Activated naive CD4-positive, alpha-beta T cell treated with anti-CD3 and anti-CD28 coated beads, Interleukin-2, amount 50 U/mL, for 16 hours (primary cell): ENCODE measurements around the gene YWHAE.
A peak's percentile ranks its signal among the peaks of the same experiment; 100 is the strongest.
"Not testable (repeated sequence)": the region's sequence is repeated elsewhere in the genome, so short reads cannot be mapped to it uniquely, and the experiment has no call there.

Experiments
- DNase-seq: peaks from one replicate; pipeline ENCODE4 v3.0.0-alpha.2; 2020

YWHAE gene

GRCh38 chr17:1399679-1400512 lies at the start of gene YWHAE:
YWHAE (minus strand) TSS chr17:1400222; CDS start chr17:1400110, 112 bp downstream.
- DNase-seq, result peak; percentile 98

- no peak for DNase-seq
Measured at GRCh38 chr17:1449412-1449967, 49.5 kb upstream of the YWHAE start.

- DNase-seq, result no peak
Measured at GRCh38 chr17:1447052-1447451, 47.0 kb upstream of the YWHAE start.

- no peak for DNase-seq
Measured at GRCh38 chr17:1446201-1446600, 46.2 kb upstream of the YWHAE start.

- not testable (repeated sequence) for DNase-seq
Measured at GRCh38 chr17:1445695-1446094, 45.7 kb upstream of the YWHAE start.

GRCh38 chr17:1442721-1443120 lies 42.7 kb upstream of the YWHAE start:
- DNase-seq, result not testable (repeated sequence)

GRCh38 chr17:1442187-1442586 lies 42.2 kb upstream of the YWHAE start:
- DNase-seq, result no peak

- DNase-seq, result no peak
Measured at GRCh38 chr17:1440921-1441320, 40.9 kb upstream of the YWHAE start.

GRCh38 chr17:1438593-1439083 lies 38.6 kb upstream of the YWHAE start:
- DNase-seq, result no peak

GRCh38 chr17:1435326-1435725 lies 35.3 kb upstream of the YWHAE start:
- DNase-seq, result no peak

- no peak for DNase-seq
Measured at GRCh38 chr17:1434150-1434549, 34.1 kb upstream of the YWHAE start.

GRCh38 chr17:1431631-1432104 lies 31.6 kb upstream of the YWHAE start:
- DNase-seq, result no peak

- no peak for DNase-seq
Measured at GRCh38 chr17:1423456-1424135, 23.6 kb upstream of the YWHAE start.

- no peak for DNase-seq
Measured at GRCh38 chr17:1422885-1423284, 22.9 kb upstream of the YWHAE start.

- no peak for DNase-seq
Measured at GRCh38 chr17:1421470-1421869, 21.4 kb upstream of the YWHAE start.

GRCh38 chr17:1420981-1421380 lies 21.0 kb upstream of the YWHAE start:
- DNase-seq, result no peak

- DNase-seq, result no peak
Measured at GRCh38 chr17:1420163-1420562, 20.1 kb upstream of the YWHAE start.

- DNase-seq, result not testable (repeated sequence)
Measured at GRCh38 chr17:1418476-1418875, 18.5 kb upstream of the YWHAE start.

GRCh38 chr17:1416414-1416813 lies 16.4 kb upstream of the YWHAE start:
- DNase-seq, result no peak

- no peak for DNase-seq
Measured at GRCh38 chr17:1414634-1415033, 14.6 kb upstream of the YWHAE start.

GRCh38 chr17:1414001-1414574 lies 14.1 kb upstream of the YWHAE start:
- DNase-seq, result no peak

- no peak for DNase-seq
Measured at GRCh38 chr17:1413281-1413791, 13.3 kb upstream of the YWHAE start.
